HG03342 (cell line): ENCODE data around the gene KCNJ11.

Source experiments
- ATAC-seq: cut with Tn5 transposase; IDR thresholded peaks from one replicate; pipeline ENCODE4 v1.9.1; 2021; ENCODE audit warnings: mild to moderate bottlenecking, moderate library complexity; ENCODE audit not compliant: unreplicated experiment

Gene KCNJ11

GRCh38 chr11:17410606-17411379, 22.3 kb upstream of the KCNJ11 start:
- ATAC-seq: no peak

- no peak for ATAC-seq
Measured at GRCh38 chr11:17408641-17409040, 20.2 kb upstream of the KCNJ11 start.

GRCh38 chr11:17408026-17408425, 19.6 kb upstream of the KCNJ11 start:
- no peak for ATAC-seq

- no peak for ATAC-seq
Measured at GRCh38 chr11:17407575-17407974, 19.1 kb upstream of the KCNJ11 start.

- ATAC-seq: no peak
Measured at GRCh38 chr11:17406818-17407149, 18.3 kb upstream of the KCNJ11 start.

- ATAC-seq: no peak
Measured at GRCh38 chr11:17406082-17406817, 17.8 kb upstream of the KCNJ11 start.

GRCh38 chr11:17405232-17406005, 17.0 kb upstream of the KCNJ11 start:
- no peak for ATAC-seq

GRCh38 chr11:17403980-17404759, 15.7 kb upstream of the KCNJ11 start:
- no peak for ATAC-seq

GRCh38 chr11:17402486-17402885, 14.0 kb upstream of the KCNJ11 start:
- no peak for ATAC-seq

- no peak for ATAC-seq
Measured at GRCh38 chr11:17401841-17402240, 13.4 kb upstream of the KCNJ11 start.

- no peak for ATAC-seq
Measured at GRCh38 chr11:17401316-17401715, 12.9 kb upstream of the KCNJ11 start.

- ATAC-seq: peak; percentile 60
Measured at GRCh38 chr11:17400048-17400775, 11.8 kb upstream of the KCNJ11 start.

GRCh38 chr11:17399236-17399635, 10.8 kb upstream of the KCNJ11 start:
- no peak for ATAC-seq

GRCh38 chr11:17397311-17398002, 9.0 kb upstream of the KCNJ11 start:
- ATAC-seq: no peak

- ATAC-seq: no peak
Measured at GRCh38 chr11:17396598-17397310, 8.3 kb upstream of the KCNJ11 start.

- no peak for ATAC-seq
Measured at GRCh38 chr11:17395978-17396377, 7.5 kb upstream of the KCNJ11 start.

GRCh38 chr11:17395554-17395961, 7.1 kb upstream of the KCNJ11 start:
- ATAC-seq: no peak

- no peak for ATAC-seq
Measured at GRCh38 chr11:17394743-17395390, 6.4 kb upstream of the KCNJ11 start.

GRCh38 chr11:17393472-17393871, 5.0 kb upstream of the KCNJ11 start:
- no peak for ATAC-seq
